PC-9 (cell line): Measurements from ENCODE around the gene SPOP. TPM values are rescaled to one million over a fixed set of nuclear protein-coding genes. Genes with fewer than 3 reads are reported as not detected.
A peak's percentile ranks its signal among the peaks of the same experiment; 100 is the strongest.

Experiments used
- BruUV-seq: library from RNA; stranded (reverse); fragments of 400-500 nt; replicated peaks from 2 replicates; lab custom pipeline; 2021; lab: Mats Ljungman, UMichigan
- CTCF ChIA-PET: fragments of 300-600 bp; sonication (Branson Sonifier 250); formaldehyde crosslinking; loops from one replicate; lab custom pipeline; 2022; ENCODE audit warnings: antibody characterized with exemption; lab: Charles Lee
- POLR2A ChIA-PET: fragments of 300-600 bp; sonication (Branson Sonifier 250); formaldehyde crosslinking; loops from one replicate; lab custom pipeline; 2022; ENCODE audit warnings: antibody characterized with exemption; ENCODE audit not compliant: unreplicated experiment; lab: Charles Lee
- DNase-seq, 2 experiments: peaks; one replicate each; pipeline versions ENCODE4 v3.0.0 to v3.0.0-alpha.2; 2015 to 2022; ENCODE audit warnings: mixed read lengths in 1 of 2
- H2AFZ ChIP-seq: fragments of 200-600 bp; sonication (generic); 2 replicates; pipeline ENCODE4 v1.8.1; 2017; ENCODE audit warnings: antibody characterized with exemption
- H3F3A ChIP-seq: fragments of 200-600 bp; sonication (generic); 2 replicates; pipeline ENCODE4 v1.8.1; 2017; ENCODE audit warnings: antibody characterized with exemption, mild to moderate bottlenecking, low read depth; ENCODE audit not compliant: insufficient read depth
- H3K27ac ChIP-seq: fragments of 200-600 bp; sonication (generic); 2 replicates; pipeline ENCODE4 v1.6.1; 2016; ENCODE audit warnings: mixed run types
- H3K27me3 ChIP-seq: fragments of 200-600 bp; sonication (generic); 2 replicates; pipeline ENCODE4 v1.6.1; 2016; ENCODE audit warnings: low read depth, mixed run types; ENCODE audit not compliant: insufficient read depth
- H3K36me3 ChIP-seq: fragments of 200-600 bp; sonication (generic); 2 replicates; pipeline ENCODE4 v1.6.1; 2016; ENCODE audit warnings: low read depth, mixed run types
- H3K4me1 ChIP-seq: fragments of 200-600 bp; sonication (generic); replicated peaks from 2 replicates; pipeline ENCODE4 v1.6.1; 2016; ENCODE audit warnings: mixed run types; ENCODE audit not compliant: insufficient read depth
- H3K4me2 ChIP-seq: fragments of 200-600 bp; sonication (generic); 2 replicates; pipeline ENCODE4 v1.6.1; 2017; ENCODE audit warnings: mixed run types
- H3K4me3 ChIP-seq: fragments of 200-600 bp; sonication (generic); 2 replicates; pipeline ENCODE4 v1.6.1; 2016; ENCODE audit warnings: mixed run types
- H3K79me2 ChIP-seq: fragments of 200-600 bp; sonication (generic); 2 replicates; pipeline ENCODE4 v1.6.1; 2017; ENCODE audit warnings: low read depth, mixed run types
- H3K9me2 ChIP-seq: fragments of 200-600 bp; sonication (generic); 2 replicates; pipeline ENCODE4 v1.8.1; 2017; ENCODE audit warnings: mild to moderate bottlenecking; ENCODE audit not compliant: insufficient read depth
- H3K9me3 ChIP-seq: fragments of 200-600 bp; sonication (generic); 2 replicates; pipeline ENCODE4 v1.8.1; 2016; ENCODE audit warnings: low read depth; ENCODE audit not compliant: insufficient read depth
- H4K20me1 ChIP-seq: fragments of 200-600 bp; sonication (generic); 2 replicates; pipeline ENCODE4 v1.8.1; 2017; ENCODE audit not compliant: insufficient read depth
- CTCF ChIP-seq: fragments of 200-600 bp; sonication (generic); conservative IDR thresholded peaks from 2 replicates; pipeline ENCODE4 v1.6.1; 2017; ENCODE audit warnings: mixed run types, antibody characterized with exemption, mild to moderate bottlenecking, moderate library complexity
- EZH2 ChIP-seq: fragments of 200-600 bp; sonication (generic); IDR thresholded peaks from 2 replicates; pipeline ENCODE4 v1.8.0; 2017; ENCODE audit warnings: antibody characterized with exemption, low read depth
- intact Hi-C: fragments of 100-400 bp; cut with micrococcal nuclease; formaldehyde crosslinking; loops from one replicate; pipeline ENCODE4 v1.10.0; 2022; ENCODE audit not compliant: unreplicated experiment
- total RNA-seq: library from RNA; stranded (reverse); gene quantifications from 2 replicates; pipeline ENCODE4 v1.2.3, GENCODE V29; 2021

The SPOP gene
- total RNA-seq, 1 experiment from 2014 or later: 41.7 TPM

GRCh38 chr17:49616086-49616485, 61.8 kb downstream of the SPOP start:
- ChIA-PET POLR2A (no interaction called here), CTCF (no interaction called here)
- BruUV-seq: no TSS peak
- no peak overlapping the region for H3K27ac ChIP-seq
- peak; percentile 38; the same call in 1 of the 2 replicates for TF ChIP-seq CTCF
- TF ChIP-seq EZH2: no peak
- H3F3A ChIP-seq: no peaks in the 10 kb centered on the region
- no peaks in the 10 kb centered on the region for H3K9me2 ChIP-seq
- no peaks in the 10 kb centered on the region for H3K4me1 ChIP-seq
- H3K36me3 ChIP-seq: peaks cover 29% of the 10 kb centered on the region; the same call in 1 of the 2 replicates
- no peak overlapping the region for H3K4me3 ChIP-seq
- peaks cover 9% of the 10 kb centered on the region; the same call in 1 of the 2 replicates for H4K20me1 ChIP-seq
- no peaks in the 10 kb centered on the region for H3K27me3 ChIP-seq
- no peak for DNase-seq
- H2AFZ ChIP-seq: no peak overlapping the region
- no peaks in the 10 kb centered on the region for H3K9me3 ChIP-seq
- intact Hi-C loops: no loop called here
- H3K79me2 ChIP-seq: no peaks in the 10 kb centered on the region
- no peak overlapping the region for H3K4me2 ChIP-seq

- H3K27me3 ChIP-seq: no peaks in the 10 kb centered on the region
- no peaks in the 10 kb centered on the region for H3F3A ChIP-seq
- intact Hi-C loops: no loop called here
- H3K79me2 ChIP-seq: no peaks in the 10 kb centered on the region
- BruUV-seq: no TSS peak
- H4K20me1 ChIP-seq: peaks cover 9% of the 10 kb centered on the region; the same call in 1 of the 2 replicates
- no peak overlapping the region for H3K27ac ChIP-seq
- H3K4me2 ChIP-seq: no peak overlapping the region
- DNase-seq: no peak
- no peak overlapping the region for H3K4me3 ChIP-seq
- ChIA-PET POLR2A (interaction anchor here (0.5 kb wide), 1 partner anchor 24 kb away, joined by 3 read pairs; no protein-coding TSS in a partner anchor), CTCF (no interaction called here)
- no peaks in the 10 kb centered on the region for H3K9me2 ChIP-seq
- H3K9me3 ChIP-seq: no peaks in the 10 kb centered on the region
- H2AFZ ChIP-seq: no peak overlapping the region
- TF ChIP-seq CTCF (no peak), EZH2 (no peak)
- H3K36me3 ChIP-seq: peaks cover 25% of the 10 kb centered on the region; the same call in 1 of the 2 replicates
- H3K4me1 ChIP-seq: no peaks in the 10 kb centered on the region
These were observed 64.6 kb downstream of the SPOP start for GRCh38 chr17:49613182-49613800.

DNA sequence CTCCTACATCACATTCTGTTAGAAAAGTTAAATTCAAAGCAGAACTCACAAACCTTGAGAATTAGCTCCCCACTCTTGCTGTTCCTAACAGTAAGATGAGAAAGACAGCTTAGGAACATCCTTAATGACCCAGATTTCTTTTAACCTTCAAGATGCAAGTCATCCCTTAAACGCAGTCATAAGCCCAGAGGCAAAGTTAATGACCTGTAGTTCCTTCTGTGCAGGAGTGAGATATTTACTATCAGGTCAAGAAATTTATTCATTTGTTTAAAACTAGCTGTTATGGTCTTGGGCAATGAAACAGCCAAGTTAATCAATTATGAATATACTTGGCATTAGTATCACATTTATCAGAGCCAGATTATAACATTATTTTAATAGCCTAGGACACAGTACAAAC, 65.2 kb downstream of the SPOP start:
- H3K4me3 ChIP-seq: no peak overlapping the region
- no peak overlapping the region for H2AFZ ChIP-seq
- no peaks in the 10 kb centered on the region for H3K79me2 ChIP-seq
- no peaks in the 10 kb centered on the region for H3K9me3 ChIP-seq
- H3K4me2 ChIP-seq: no peak overlapping the region
- peaks cover 9% of the 10 kb centered on the region; the same call in 1 of the 2 replicates for H4K20me1 ChIP-seq
- H3K27me3 ChIP-seq: no peaks in the 10 kb centered on the region
- no peaks in the 10 kb centered on the region for H3F3A ChIP-seq
- H3K9me2 ChIP-seq: no peaks in the 10 kb centered on the region
- intact Hi-C loops: no loop called here
- H3K27ac ChIP-seq: no peak overlapping the region
- POLR2A ChIA-PET: no interaction called here
- CTCF ChIA-PET: no interaction called here
- no peaks in the 10 kb centered on the region for H3K4me1 ChIP-seq
- peaks cover 23% of the 10 kb centered on the region; the same call in 1 of the 2 replicates for H3K36me3 ChIP-seq
- BruUV-seq: no TSS peak
- no peak for DNase-seq
- no peak for TF ChIP-seq CTCF
- TF ChIP-seq EZH2: no peak
